ENCODE data around the gene NPL. TPM values are rescaled to one million over a fixed set of nuclear protein-coding genes. Genes with fewer than 3 reads are reported as not detected.

The NPL gene
- total RNA-seq, 2 experiments from 2014 or later: 1.1 to 1.7 TPM

DNA sequence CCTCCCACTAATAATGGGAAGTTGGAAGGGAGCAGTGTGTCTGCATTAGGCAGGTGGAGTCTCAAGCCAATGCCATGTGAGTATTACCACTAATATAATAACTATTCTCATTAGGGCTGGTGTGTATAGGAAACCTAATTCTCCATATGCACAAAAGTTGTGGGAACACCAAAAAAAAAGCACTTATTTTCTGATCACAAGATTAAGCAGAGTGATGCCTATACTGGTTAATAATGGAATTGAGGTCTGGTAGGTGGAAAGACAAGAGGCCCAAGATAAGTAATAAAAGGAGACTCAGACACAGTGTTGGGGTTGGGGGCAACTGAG is 7.0 kb upstream of the NPL start:
- Mint-ChIP-seq H3K36me3 (ENCODE audit: low read depth) (no peaks in the 10 kb centered on the region), H3K4me1 (ENCODE audit: low read depth) (peaks cover 9% of the 10 kb centered on the region), H3K4me3 (no peak overlapping the region), H3K9me3 (ENCODE audit: insufficient read depth) (no peaks in the 10 kb centered on the region), H3K27me3 (ENCODE audit: low read depth) (peaks cover 22% of the 10 kb centered on the region), H3K27ac (no peak overlapping the region)
- POLR2A ChIA-PET: interaction anchor here (1.4 to 2.7 kb wide), 2 partner anchors 167 to 181 kb away, joined by 3 to 10 read pairs; no protein-coding TSS in a partner anchor
- CTCF ChIA-PET: interaction anchor here (0.6 to 16.8 kb wide), 35 partner anchors 9 to 698 kb away, joined by 3 to 899 read pairs (median 5); partner anchors contain the start of genes RGS16 and RNASEL
- ATAC-seq: no peak
- no peak for DNase-seq

DNA sequence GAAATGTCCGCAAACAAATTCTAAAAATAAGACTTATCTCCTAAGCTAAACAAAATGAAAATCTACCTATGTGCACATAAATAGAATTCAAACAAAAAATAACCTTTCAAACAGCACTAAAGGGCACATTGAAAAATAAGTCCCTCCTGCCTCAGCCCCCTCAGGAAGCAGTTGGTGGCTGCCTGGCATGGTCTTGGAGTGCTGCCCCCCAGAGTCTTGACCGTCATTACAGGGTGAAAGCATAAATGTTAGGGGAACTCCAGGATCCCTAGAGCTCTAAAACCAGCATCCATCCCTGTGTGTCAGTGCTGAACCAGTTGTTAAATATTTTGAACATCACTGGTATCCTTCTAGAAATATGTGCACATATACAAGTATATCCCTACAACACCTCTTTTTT is 6.5 kb upstream of the NPL start:
- POLR2A ChIA-PET: interaction anchor here (1.4 to 2.7 kb wide), 2 partner anchors 167 to 182 kb away, joined by 3 to 10 read pairs; no protein-coding TSS in a partner anchor
- no peaks in the 10 kb centered on the region for H3K36me3 Mint-ChIP-seq (ENCODE audit: low read depth)
- ATAC-seq: no peak
- no peak overlapping the region for H3K4me3 Mint-ChIP-seq
- peaks cover 9% of the 10 kb centered on the region for H3K4me1 Mint-ChIP-seq (ENCODE audit: low read depth)
- peaks cover 26% of the 10 kb centered on the region for H3K27me3 Mint-ChIP-seq (ENCODE audit: low read depth)
- no peak overlapping the region for H3K27ac Mint-ChIP-seq
- H3K9me3 Mint-ChIP-seq (ENCODE audit: insufficient read depth): no peaks in the 10 kb centered on the region
- DNase-seq: no peak
- CTCF ChIA-PET: interaction anchor here (0.8 to 16.8 kb wide), 25 partner anchors 9 to 639 kb away, joined by 3 to 899 read pairs (median 6); partner anchors contain the start of genes RGS16 and RNASEL

DNA sequence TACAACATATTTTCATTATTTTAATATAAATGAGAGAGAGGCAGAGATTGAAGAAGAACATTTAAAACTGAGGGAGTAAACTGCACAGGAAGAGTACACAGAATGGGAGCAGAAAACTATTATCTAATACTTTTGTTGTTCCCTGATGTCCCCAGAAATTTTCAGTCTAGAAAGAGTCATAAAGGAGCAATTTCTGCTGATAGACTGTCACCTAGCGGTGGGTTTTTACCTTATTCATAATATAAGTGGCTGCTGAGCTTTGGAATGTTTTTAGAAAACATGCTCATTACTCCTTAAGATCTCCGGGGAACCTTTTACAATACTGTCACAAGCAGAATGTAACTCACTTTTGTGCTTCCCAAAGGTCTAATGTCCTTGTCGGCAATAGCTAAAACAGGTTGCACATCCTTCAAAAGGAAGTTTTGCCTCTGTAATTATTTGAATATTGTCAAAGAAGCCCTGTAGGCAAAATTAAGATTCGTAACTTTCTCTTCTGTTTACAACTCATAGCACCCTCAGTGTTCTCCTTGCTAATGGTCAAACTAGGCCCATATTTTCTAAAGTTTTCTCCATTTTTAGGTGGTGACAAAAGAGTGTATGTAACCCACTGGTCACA is 4.9 kb upstream of the NPL start:
- ChIA-PET CTCF (interaction anchor here (0.7 to 16.8 kb wide), 19 partner anchors 12 to 395 kb away, joined by 3 to 899 read pairs (median 3); partner anchors contain the start of genes RGS16 and RNASEL), POLR2A (interaction anchor here (1.0 to 1.5 kb wide), 3 partner anchors 169 to 196 kb away, joined by 3 to 5 read pairs (median 4); partner anchors contain the start of gene RNASEL)
- Mint-ChIP-seq H3K9me3 (ENCODE audit: insufficient read depth) (no peaks in the 10 kb centered on the region), H3K4me1 (ENCODE audit: low read depth) (peaks cover 15% of the 10 kb centered on the region), H3K4me3 (no peak overlapping the region), H3K36me3 (ENCODE audit: low read depth) (no peaks in the 10 kb centered on the region), H3K27me3 (ENCODE audit: low read depth) (peaks cover 22% of the 10 kb centered on the region), H3K27ac (no peak overlapping the region)
- ATAC-seq: no peak
- DNase-seq: no peak

DNA sequence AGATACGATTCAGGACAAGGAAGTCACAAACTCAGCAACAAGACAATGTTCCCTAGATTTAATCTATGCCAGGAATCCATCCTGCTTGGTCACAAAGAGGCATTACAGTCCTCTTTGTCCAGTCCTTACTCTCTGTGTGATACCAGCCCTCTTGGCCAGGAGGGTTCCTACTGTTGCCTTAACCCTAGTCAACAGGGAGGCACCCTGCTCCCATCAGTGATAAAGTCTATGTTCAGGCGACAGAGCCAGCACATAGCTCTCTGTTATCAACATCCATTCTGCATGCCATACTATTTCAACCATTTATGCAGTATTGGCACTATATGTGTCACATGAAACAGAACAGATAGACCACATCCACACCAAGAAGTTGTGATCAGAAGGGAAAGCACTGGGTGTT is 4.4 kb upstream of the NPL start:
- ATAC-seq: no peak

DNA sequence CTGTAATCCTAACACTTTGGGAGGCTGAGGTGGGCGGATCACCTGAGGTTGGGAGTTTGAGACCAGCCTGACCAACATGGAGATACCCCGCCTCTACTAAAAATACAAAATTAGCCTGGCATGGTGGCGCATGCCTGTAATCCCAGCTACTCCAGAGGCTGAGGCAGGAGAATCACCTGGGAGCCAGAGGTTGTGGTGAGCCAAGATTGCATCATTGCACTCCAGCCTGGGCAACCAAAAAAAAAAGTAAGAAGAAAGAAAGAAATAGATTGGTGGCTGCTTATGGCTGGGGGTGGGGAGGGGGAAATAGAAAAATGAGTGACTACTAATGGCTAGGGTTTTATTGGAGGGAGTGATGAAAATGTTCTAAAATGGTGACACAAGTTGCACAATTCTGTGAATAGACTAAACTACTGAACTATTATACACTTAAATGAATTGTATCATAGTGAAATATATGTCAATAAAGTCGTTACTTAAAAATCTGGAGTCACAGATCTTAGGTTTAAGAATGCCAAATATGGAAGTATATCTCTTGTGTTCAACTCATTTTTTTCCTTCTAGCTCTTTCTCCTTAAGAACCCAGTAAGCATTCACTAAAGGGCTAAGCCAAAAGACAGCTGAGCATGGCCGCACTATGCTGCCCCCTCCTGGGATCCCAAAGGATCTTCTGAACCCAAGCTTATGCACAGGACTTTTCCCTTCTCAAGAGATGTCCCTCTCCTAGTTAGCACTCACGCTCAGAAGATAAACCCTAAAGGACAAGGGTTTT is 3.2 kb upstream of the NPL start:
- no peaks in the 10 kb centered on the region for H3K36me3 Mint-ChIP-seq (ENCODE audit: low read depth)
- ATAC-seq: no peak
- DNase-seq: peak; percentile 48
- peaks cover 21% of the 10 kb centered on the region for H3K4me1 Mint-ChIP-seq (ENCODE audit: low read depth)
- H3K27ac Mint-ChIP-seq: no peak overlapping the region
- POLR2A ChIA-PET: interaction anchor here (0.8 to 1.5 kb wide), 3 partner anchors 171 to 197 kb away, joined by 3 to 4 read pairs (median 3); partner anchors contain the start of gene RNASEL
- no peak overlapping the region for H3K4me3 Mint-ChIP-seq
- CTCF ChIA-PET: interaction anchor here (0.8 to 16.8 kb wide), 6 partner anchors 11 to 358 kb away, joined by 3 to 899 read pairs (median 6); partner anchors contain the start of genes RGS16 and RNASEL
- no peaks in the 10 kb centered on the region for H3K9me3 Mint-ChIP-seq (ENCODE audit: insufficient read depth)
- peaks cover 27% of the 10 kb centered on the region for H3K27me3 Mint-ChIP-seq (ENCODE audit: low read depth)

More for the DNA sequence above, 4.4 kb upstream of the NPL start:
- H3K4me1 Mint-ChIP-seq (ENCODE audit: low read depth): peaks cover 20% of the 10 kb centered on the region
- no peak overlapping the region for H3K27ac Mint-ChIP-seq
- no peak overlapping the region for H3K4me3 Mint-ChIP-seq
- ChIA-PET CTCF (interaction anchor here (0.7 to 16.8 kb wide), 18 partner anchors 13 to 396 kb away, joined by 3 to 899 read pairs (median 3); partner anchors contain the start of genes RGS16 and RNASEL), POLR2A (interaction anchor here (1.0 to 1.5 kb wide), 3 partner anchors 169 to 196 kb away, joined by 3 to 5 read pairs (median 4); partner anchors contain the start of gene RNASEL)
- DNase-seq: no peak
- peaks cover 22% of the 10 kb centered on the region for H3K27me3 Mint-ChIP-seq (ENCODE audit: low read depth)
- H3K36me3 Mint-ChIP-seq (ENCODE audit: low read depth): no peaks in the 10 kb centered on the region
- H3K9me3 Mint-ChIP-seq (ENCODE audit: insufficient read depth): no peaks in the 10 kb centered on the region

DNA sequence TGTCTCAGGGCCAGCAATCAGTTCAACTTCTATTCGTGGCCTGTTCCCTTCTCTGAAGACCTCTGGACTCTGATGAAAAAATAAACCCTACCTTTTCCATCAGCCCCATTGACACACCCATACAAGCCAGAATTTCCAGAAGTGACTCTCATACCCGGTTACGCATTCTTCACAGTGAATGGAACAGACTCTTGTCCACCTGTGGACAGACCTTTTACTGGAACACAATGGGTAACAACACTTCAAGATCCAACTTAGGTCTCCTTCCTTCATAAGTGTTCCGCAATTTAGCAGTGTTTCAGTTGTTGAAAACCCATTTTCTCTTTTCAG is 2.6 kb upstream of the NPL start:
- Mint-ChIP-seq H3K27ac (no peak overlapping the region), H3K27me3 (ENCODE audit: low read depth) (peaks cover 29% of the 10 kb centered on the region)
- ATAC-seq: no peak

DNA sequence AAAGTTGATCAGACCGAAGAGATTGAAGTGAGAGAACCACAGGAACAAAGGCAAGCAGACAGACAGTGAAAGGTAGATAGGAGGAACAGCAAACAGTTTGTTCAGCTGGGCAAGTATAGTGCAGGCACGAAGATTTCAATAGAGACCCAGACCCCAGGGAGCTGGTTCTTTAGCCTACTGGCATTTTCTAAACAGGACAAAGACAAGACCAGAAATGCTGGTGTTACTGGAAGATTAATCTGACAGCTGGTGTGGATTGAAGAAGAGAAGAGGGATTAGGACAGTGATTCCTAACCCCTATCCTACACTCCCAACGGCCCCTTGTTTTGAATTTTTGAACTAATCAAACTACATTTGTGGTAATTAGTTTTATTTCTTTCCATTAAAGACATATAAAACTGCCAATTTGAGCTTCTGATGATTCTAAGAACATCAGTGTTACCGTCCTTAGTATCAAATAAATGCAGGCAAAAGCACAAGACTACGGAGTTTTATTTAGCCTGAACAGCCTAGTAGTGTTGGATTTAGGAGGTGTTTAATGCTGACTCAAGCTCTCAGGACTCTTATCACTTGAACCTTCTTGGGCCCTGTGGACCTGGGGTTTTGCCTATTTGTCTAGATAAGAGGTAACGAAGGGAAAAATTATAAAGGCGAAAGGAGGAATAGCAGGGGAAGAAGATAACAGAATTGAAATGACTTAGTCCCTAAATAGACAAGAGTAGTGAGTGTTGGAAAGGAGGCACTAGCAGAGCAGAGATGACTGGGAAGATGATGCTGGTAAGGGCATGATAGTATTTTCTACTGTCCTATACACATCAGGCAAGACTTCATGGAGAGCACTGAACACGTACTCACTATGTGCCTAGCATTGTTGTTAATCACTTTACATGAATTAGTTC is 2.0 kb downstream of the NPL start:
- H3K36me3 Mint-ChIP-seq (ENCODE audit: low read depth): no peaks in the 10 kb centered on the region
- POLR2A ChIA-PET: interaction anchor here (0.6 kb wide), 2 partner anchors 43 to 188 kb away, joined by 3 to 9 read pairs; no protein-coding TSS in a partner anchor
- H3K9me3 Mint-ChIP-seq (ENCODE audit: insufficient read depth): no peaks in the 10 kb centered on the region
- peaks cover 20% of the 10 kb centered on the region for H3K27me3 Mint-ChIP-seq (ENCODE audit: low read depth)
- H3K27ac Mint-ChIP-seq: no peak overlapping the region
- CTCF ChIA-PET: interaction anchor here (0.8 to 16.8 kb wide), 3 partner anchors 9 to 191 kb away, joined by 3 to 899 read pairs (median 11); partner anchors contain the start of gene RGS16
- ATAC-seq (no peak), DNase-seq (no peak)
- no peak overlapping the region for H3K4me3 Mint-ChIP-seq
- H3K4me1 Mint-ChIP-seq (ENCODE audit: low read depth): peaks cover 18% of the 10 kb centered on the region

More for the DNA sequence above, 2.6 kb upstream of the NPL start:
- DNase-seq: no peak
- Mint-ChIP-seq H3K4me3 (no peak overlapping the region), H3K9me3 (ENCODE audit: insufficient read depth) (no peaks in the 10 kb centered on the region), H3K36me3 (ENCODE audit: low read depth) (no peaks in the 10 kb centered on the region), H3K4me1 (ENCODE audit: low read depth) (peaks cover 18% of the 10 kb centered on the region)
- CTCF ChIA-PET: interaction anchor here (0.8 to 16.8 kb wide), 6 partner anchors 10 to 359 kb away, joined by 3 to 899 read pairs (median 6); partner anchors contain the start of genes RGS16 and RNASEL
- POLR2A ChIA-PET: interaction anchor here (0.8 to 1.1 kb wide), 2 partner anchors 171 to 186 kb away, joined by 3 read pairs; no protein-coding TSS in a partner anchor

DNA sequence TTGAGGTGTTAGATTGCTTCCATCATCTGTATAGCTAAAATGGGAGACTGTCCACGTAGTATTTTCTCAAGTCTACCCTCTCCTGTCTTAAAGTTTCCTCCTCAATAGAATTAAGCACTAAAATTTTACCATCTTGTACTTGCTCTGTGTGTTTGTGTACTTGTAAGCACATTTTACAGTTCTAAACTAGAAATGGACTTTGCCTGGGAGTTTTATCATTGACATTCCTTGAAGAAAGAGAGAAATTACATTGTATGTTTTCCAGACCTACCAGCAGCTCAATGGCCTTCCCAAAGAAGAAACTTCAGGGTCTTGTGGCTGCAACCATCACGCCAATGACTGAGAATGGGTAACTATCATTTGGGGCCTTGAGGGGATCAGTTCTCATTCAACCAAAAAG is 4.5 kb downstream of the NPL start:
- peaks cover 14% of the 10 kb centered on the region for H3K4me1 Mint-ChIP-seq (ENCODE audit: low read depth)
- H3K9me3 Mint-ChIP-seq (ENCODE audit: insufficient read depth): no peaks in the 10 kb centered on the region
- CTCF ChIA-PET: interaction anchor here (1.9 to 16.8 kb wide), 2 partner anchors 11 to 193 kb away, joined by 6 to 899 read pairs; partner anchors contain the start of gene RGS16
- POLR2A ChIA-PET: no interaction called here
- no peaks in the 10 kb centered on the region for H3K36me3 Mint-ChIP-seq (ENCODE audit: low read depth)
- H3K27me3 Mint-ChIP-seq (ENCODE audit: low read depth): peaks cover 9% of the 10 kb centered on the region
- H3K27ac Mint-ChIP-seq: no peak overlapping the region
- ATAC-seq (no peak), DNase-seq (no peak)
- H3K4me3 Mint-ChIP-seq: no peak overlapping the region

DNA sequence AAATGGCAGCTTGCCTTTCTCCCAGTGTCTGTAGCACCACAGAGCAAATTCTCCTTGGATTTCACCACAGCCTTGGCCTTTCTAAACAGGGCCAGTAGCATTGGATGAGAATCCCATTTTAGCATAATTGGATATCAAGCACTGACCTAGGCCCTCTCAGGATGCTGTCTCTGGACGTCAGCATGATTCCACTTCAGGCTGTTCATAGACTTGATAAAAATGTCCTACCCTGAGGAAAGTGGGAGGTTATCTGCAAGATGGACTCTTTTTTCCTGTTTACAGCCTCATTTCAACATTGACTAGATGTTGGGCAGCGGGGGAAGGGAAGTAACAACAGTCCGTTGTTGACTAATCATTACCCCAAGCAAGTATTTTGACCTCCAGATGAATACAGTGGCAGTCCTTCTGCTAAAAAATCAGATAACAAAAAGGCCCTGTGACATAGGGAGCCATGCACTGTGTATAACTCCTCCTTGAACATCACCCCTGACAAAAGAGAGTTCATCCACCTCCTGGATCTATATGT is 5.2 kb downstream of the NPL start:
- peaks cover 11% of the 10 kb centered on the region for H3K4me1 Mint-ChIP-seq (ENCODE audit: low read depth)
- no peak for ATAC-seq
- CTCF ChIA-PET: interaction anchor here (1.9 to 16.8 kb wide), 2 partner anchors 12 to 194 kb away, joined by 6 to 899 read pairs; partner anchors contain the start of gene RGS16
- POLR2A ChIA-PET: no interaction called here
- H3K9me3 Mint-ChIP-seq (ENCODE audit: insufficient read depth): no peaks in the 10 kb centered on the region
- no peak overlapping the region for H3K27ac Mint-ChIP-seq
- DNase-seq: no peak
- peaks cover 9% of the 10 kb centered on the region for H3K27me3 Mint-ChIP-seq (ENCODE audit: low read depth)
- no peaks in the 10 kb centered on the region for H3K36me3 Mint-ChIP-seq (ENCODE audit: low read depth)
- H3K4me3 Mint-ChIP-seq: no peak overlapping the region

DNA sequence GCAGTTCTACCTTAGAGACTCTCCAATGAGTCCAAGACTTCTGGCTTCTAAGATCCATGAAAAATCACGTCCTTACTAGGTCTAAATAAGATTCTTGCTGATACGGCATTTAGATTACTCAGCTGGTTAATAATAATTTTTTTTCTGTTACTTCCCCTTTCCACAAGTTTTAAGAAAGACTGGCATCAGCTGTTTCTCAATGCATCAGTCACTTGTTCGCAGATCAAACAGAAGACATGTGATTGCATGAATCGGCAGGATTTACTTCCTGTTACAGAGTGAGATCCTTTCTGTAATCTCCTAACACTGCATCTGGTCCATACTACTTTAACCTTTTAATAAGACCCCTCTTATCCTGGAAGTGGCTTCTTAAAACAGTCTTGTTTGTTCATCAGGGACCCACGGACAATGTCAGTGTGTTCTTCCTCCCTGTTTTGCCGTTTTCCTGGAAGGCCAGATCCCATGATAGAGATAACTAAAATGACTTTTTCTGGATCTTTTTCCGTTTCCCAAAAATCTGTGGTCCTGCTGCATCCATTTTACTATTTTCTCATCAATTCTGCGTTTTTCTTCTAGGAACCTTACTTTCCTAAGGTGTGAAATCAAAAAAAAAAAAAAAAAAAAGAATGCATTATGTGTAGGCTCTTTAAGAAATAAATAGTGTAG is 6.1 kb downstream of the NPL start:
- DNase-seq (no peak), ATAC-seq (no peak)
- H3K4me3 Mint-ChIP-seq: no peak overlapping the region
- POLR2A ChIA-PET: no interaction called here
- H3K27me3 Mint-ChIP-seq (ENCODE audit: low read depth): peaks cover 9% of the 10 kb centered on the region
- CTCF ChIA-PET: interaction anchor here (1.4 to 16.8 kb wide), 3 partner anchors 9 to 195 kb away, joined by 3 to 899 read pairs (median 7); partner anchors contain the start of gene RGS16
- H3K27ac Mint-ChIP-seq: no peak overlapping the region
- H3K9me3 Mint-ChIP-seq (ENCODE audit: insufficient read depth): no peaks in the 10 kb centered on the region
- no peaks in the 10 kb centered on the region for H3K36me3 Mint-ChIP-seq (ENCODE audit: low read depth)
- H3K4me1 Mint-ChIP-seq (ENCODE audit: low read depth): peaks cover 6% of the 10 kb centered on the region

Measured in activated CD8-positive, alpha-beta T cell treated with anti-CD3 and anti-CD28 coated beads, Interleukin-2, amount 10 ng/mL, durations not matched to agents 7 days and 5 days (primary cell).